HG02938 (cell line): ENCODE results near the gene CPNE4.

Experiments
- ATAC-seq: cut with Tn5 transposase; IDR thresholded peaks from one replicate; pipeline ENCODE4 v1.9.1; 2021; ENCODE audit warnings: mild to moderate bottlenecking, moderate library complexity; ENCODE audit not compliant: unreplicated experiment

The CPNE4 gene

GRCh38 chr3:131705558-131706051, 329.2 kb downstream of the CPNE4 start:
- peak; percentile 85 for ATAC-seq

- no peak for ATAC-seq
Observed at GRCh38 chr3:131705099-131705498, 329.7 kb downstream of the CPNE4 start.

GRCh38 chr3:131704098-131704497, 330.7 kb downstream of the CPNE4 start:
- no peak for ATAC-seq

- no peak for ATAC-seq
Observed at GRCh38 chr3:131702146-131702545, 332.7 kb downstream of the CPNE4 start.

GRCh38 chr3:131701153-131701770, 333.6 kb downstream of the CPNE4 start:
- ATAC-seq, result no peak

- ATAC-seq, result no peak
Observed at GRCh38 chr3:131699001-131699400, 335.8 kb downstream of the CPNE4 start.

- ATAC-seq, result no peak
Observed at GRCh38 chr3:131694376-131694775, 340.4 kb downstream of the CPNE4 start.

GRCh38 chr3:131692356-131692755, 342.5 kb downstream of the CPNE4 start:
- ATAC-seq, result no peak

GRCh38 chr3:131690800-131691199, 344.0 kb downstream of the CPNE4 start:
- no peak for ATAC-seq

- no peak for ATAC-seq
Observed at GRCh38 chr3:131688370-131688769, 346.4 kb downstream of the CPNE4 start.

GRCh38 chr3:131669600-131669999, 365.2 kb downstream of the CPNE4 start:
- no peak for ATAC-seq

- ATAC-seq, result no peak
Observed at GRCh38 chr3:131658771-131659170, 376.0 kb downstream of the CPNE4 start.

- ATAC-seq, result no peak
Observed at GRCh38 chr3:131658115-131658514, 376.7 kb downstream of the CPNE4 start.

GRCh38 chr3:131655070-131655690, 379.6 kb downstream of the CPNE4 start:
- ATAC-seq, result no peak

- ATAC-seq, result peak; percentile 56
Observed at GRCh38 chr3:131645638-131646037, 389.2 kb downstream of the CPNE4 start.

- ATAC-seq, result no peak
Observed at GRCh38 chr3:131636266-131636775, 398.5 kb downstream of the CPNE4 start.

- ATAC-seq, result no peak
Observed at GRCh38 chr3:131630807-131631206, 404.0 kb downstream of the CPNE4 start.

- ATAC-seq, result peak; percentile 99
Observed at GRCh38 chr3:131630097-131630496, 404.7 kb downstream of the CPNE4 start.

- ATAC-seq, result no peak
Observed at GRCh38 chr3:131623431-131623830, 411.4 kb downstream of the CPNE4 start.

GRCh38 chr3:131622726-131623125, 412.1 kb downstream of the CPNE4 start:
- ATAC-seq, result no peak

- no peak for ATAC-seq
Observed at GRCh38 chr3:131620977-131621376, 413.8 kb downstream of the CPNE4 start.

- ATAC-seq, result no peak
Observed at GRCh38 chr3:131619821-131620220, 415.0 kb downstream of the CPNE4 start.
